ENCODE measurements around the gene NLRP13.

The NLRP13 gene

GRCh38 chr19:55901369-55902079 lies 30.6 kb downstream of the NLRP13 start:
- no peak for DNase-seq

- DNase-seq = no peak
Observed at GRCh38 chr19:55898911-55899310, 33.2 kb downstream of the NLRP13 start.

DNA sequence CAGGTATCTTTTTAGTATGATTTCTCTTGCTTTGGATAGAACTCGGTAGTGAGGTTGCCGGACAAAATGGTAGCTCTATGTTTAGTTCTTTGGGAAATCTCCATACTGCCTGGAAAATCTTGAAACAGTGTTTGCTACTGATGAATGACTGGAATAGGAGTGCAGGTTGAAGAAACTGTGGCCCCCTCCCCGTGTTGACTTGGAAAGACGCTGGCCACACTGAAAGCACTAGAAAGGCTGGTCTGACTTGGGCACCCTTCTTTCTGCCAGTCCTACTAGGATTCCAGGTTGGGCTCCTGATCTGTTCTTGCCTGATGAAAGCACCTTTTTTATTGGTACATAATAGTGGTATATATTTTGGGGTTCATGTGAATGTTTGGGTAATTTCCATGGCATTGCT lies 49.5 kb downstream of the NLRP13 start:
- no peak for DNase-seq

- no peak for DNase-seq
Observed at GRCh38 chr19:55877211-55877610, 54.9 kb downstream of the NLRP13 start.

GRCh38 chr19:55870736-55871135 lies 61.4 kb downstream of the NLRP13 start:
- DNase-seq = no peak

DNA sequence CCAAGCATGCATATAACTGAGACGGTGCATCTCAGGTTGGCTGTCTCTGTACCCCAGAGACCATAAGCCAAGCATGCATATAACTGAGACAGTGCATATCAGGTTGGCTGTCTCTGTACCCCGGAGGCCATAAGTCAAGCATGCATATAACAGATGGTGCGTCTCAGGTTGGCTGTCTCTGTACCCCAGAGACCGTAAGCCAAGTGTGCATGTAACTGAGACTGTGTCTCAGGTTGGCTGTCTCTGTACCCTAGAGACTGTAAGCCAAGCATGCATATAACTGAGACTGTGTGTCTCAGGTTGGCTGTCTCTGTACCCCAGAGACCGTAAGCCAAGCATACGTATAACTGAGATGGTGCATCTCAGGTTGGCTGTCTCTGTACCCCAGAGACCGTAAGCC lies 65.0 kb downstream of the NLRP13 start:
- no peak for DNase-seq

DNA sequence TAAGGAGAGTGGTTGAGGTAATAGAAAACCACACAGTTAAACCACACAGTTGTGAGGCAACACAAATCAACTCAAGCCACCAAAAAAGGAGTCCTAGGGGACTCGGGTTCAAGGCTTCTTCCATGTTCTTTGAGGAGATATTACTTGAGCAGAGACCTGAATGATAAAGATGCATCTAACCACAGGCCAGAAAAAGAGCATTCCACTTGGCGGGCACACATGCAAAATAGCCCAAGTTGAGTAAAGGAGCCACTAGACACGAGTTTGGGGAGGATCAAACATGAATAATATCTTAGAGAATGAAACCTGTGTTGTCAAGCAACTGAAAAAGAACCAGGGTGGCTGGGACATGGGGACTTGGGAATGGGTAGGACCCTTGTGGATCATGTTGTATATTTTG lies 65.6 kb downstream of the NLRP13 start:
- DNase-seq = no peak

GRCh38 chr19:55858969-55859368 lies 73.2 kb downstream of the NLRP13 start:
- DNase-seq = no peak

DNA sequence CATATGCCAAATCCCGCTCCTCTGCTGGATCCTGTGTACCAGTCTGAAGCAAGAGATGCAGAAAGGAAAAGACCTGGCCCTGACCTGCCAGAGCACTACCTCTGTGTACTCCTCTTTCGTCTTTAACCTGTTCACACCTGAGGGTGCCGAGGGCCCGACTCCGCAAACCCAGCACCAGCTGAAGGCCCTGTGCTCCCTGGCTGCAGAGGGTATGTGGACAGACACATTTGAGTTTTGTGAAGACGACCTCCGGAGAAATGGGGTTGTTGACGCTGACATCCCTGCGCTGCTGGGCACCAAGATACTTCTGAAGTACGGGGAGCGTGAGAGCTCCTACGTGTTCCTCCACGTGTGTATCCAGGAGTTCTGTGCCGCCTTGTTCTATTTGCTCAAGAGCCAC lies 73.7 kb downstream of the NLRP13 start:
- DNase-seq = no peak

DNA sequence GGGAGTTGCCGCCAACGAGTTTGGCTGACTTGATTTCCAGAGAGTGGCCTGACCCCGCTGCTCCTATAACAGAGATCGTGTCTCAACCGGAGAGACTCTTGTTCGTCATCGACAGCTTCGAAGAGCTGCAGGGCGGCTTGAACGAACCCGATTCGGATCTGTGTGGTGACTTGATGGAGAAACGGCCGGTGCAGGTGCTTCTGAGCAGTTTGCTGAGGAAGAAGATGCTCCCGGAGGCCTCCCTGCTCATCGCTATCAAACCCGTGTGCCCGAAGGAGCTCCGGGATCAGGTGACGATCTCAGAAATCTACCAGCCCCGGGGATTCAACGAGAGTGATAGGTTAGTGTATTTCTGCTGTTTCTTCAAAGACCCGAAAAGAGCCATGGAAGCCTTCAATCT lies 74.2 kb downstream of the NLRP13 start:
- DNase-seq = no peak

GRCh38 chr19:55857149-55857548 lies 75.0 kb downstream of the NLRP13 start:
- no peak for DNase-seq

- DNase-seq = no peak
Observed at GRCh38 chr19:55855160-55855559, 77.0 kb downstream of the NLRP13 start.

Measured in activated naive CD4-positive, alpha-beta T cell treated with Interleukin-2 at 50 U/mL for 16 hours (primary cell).